K562 (cell line): ENCODE results near the gene PIP4K2A. TPM values are rescaled to one million over a fixed set of nuclear protein-coding genes. Genes with fewer than 3 reads are reported as not detected.

Experiments used
- ATAC-seq: fragments of 200-7000 bp; cut with Tn5 transposase; 3 replicates; pipeline ENCODE4 v1.9.1; 2020; ENCODE audit warnings: moderate library complexity
- BruUV-seq: library from RNA; stranded (reverse); fragments of 400-500 nt; replicated peaks from 2 replicates; lab custom pipeline; 2021; lab: Mats Ljungman, UMichigan
- CTCF ChIA-PET: fragments of 300-600 bp; formaldehyde crosslinking; extraction: SDS; loops from one replicate; lab custom pipeline; 2021; ENCODE audit warnings: low intra/inter-chr PET ratio; lab: Yijun Ruan, JAX
- POLR2A ChIA-PET: fragments of 300-600, 350-650 bp; sonication (Branson Sonifier 250); formaldehyde crosslinking; extraction: SDS; loops from one replicate; lab custom pipeline; 2021; ENCODE audit warnings: antibody characterized with exemption, inconsistent platforms; lab: Yijun Ruan, JAX
- DNase-seq, 4 experiments: peaks; one replicate each; pipeline versions ENCODE4 v3.0.0 to v3.0.0-alpha.2; 2011 to 2018; ENCODE audit warnings: low spot score in 3 of 4, mixed read lengths in 3 of 4; ENCODE audit errors: extremely low read depth in 1 of 4
- FAIRE-seq: peaks from 2 replicates; lab custom pipeline; 2011; peaks lifted over from hg19 to GRCh38; lab: Jason Lieb, UNC
- H2AFZ ChIP-seq: 2 replicates; pipeline ENCODE4 v1.6.0; 2011; ENCODE audit warnings: low read depth, low read length, control low read depth, inconsistent platforms
- H3K27ac ChIP-seq: fragments of 200-600 bp; 3 replicates; pipeline ENCODE4 v1.8.0; 2011; ENCODE audit warnings: low read depth, mild to moderate bottlenecking, control low read depth, inconsistent platforms, low read length, moderate library complexity, mixed read lengths; ENCODE audit errors: extremely low read depth
- H3K27me3 ChIP-seq, 2 experiments: fragments of 300-600 bp in 1 of 2; 2 replicates in 1 of 2; 3 replicates in 1 of 2; pipeline versions ENCODE4 v1.6.0 to v1.8.0; 2011; ENCODE audit warnings: inconsistent platforms in 2 of 2, low read length in 2 of 2, mild to moderate bottlenecking in 1 of 2, mixed read lengths in 1 of 2, moderate library complexity in 1 of 2; ENCODE audit not compliant: control insufficient read depth in 2 of 2, insufficient read depth in 2 of 2
- H3K36me3 ChIP-seq: fragments of 300-600 bp; 3 replicates; pipeline ENCODE4 v1.8.0; 2011; ENCODE audit warnings: mild to moderate bottlenecking, low read length, inconsistent platforms; ENCODE audit not compliant: control insufficient read depth, insufficient read depth
- H3K4me1 ChIP-seq, 2 experiments: fragments of 200-600 bp in 1 of 2; replicated peaks in 1 of 2; 2 replicates in 1 of 2; 3 replicates in 1 of 2; pipeline versions ENCODE4 v1.5.1 to v1.8.0; 2011; ENCODE audit warnings: inconsistent platforms in 2 of 2, low read length in 2 of 2, mild to moderate bottlenecking in 1 of 2, mixed read lengths in 1 of 2, moderate library complexity in 1 of 2; ENCODE audit not compliant: control insufficient read depth in 2 of 2, insufficient read depth in 2 of 2
- H3K4me2 ChIP-seq: 2 replicates; pipeline ENCODE4 v1.6.1; 2011; ENCODE audit warnings: low read length, control low read depth, inconsistent platforms, mixed read lengths; ENCODE audit not compliant: insufficient read depth
- H3K4me3 ChIP-seq: fragments of 200-600 bp; sonication (generic), shearing (Covaris generic); 2 replicates; pipeline ENCODE4 v1.5.1; 2016; ENCODE audit warnings: control low read depth, inconsistent platforms
- H3K79me2 ChIP-seq: fragments of 200-600 bp; 3 replicates; pipeline ENCODE4 v1.8.0; 2011; ENCODE audit warnings: low read length, inconsistent platforms; ENCODE audit not compliant: control insufficient read depth, insufficient read depth
- H3K9ac ChIP-seq, 2 experiments: 2 replicates each; pipeline versions ENCODE4 v1.6.0 to v1.6.1; 2011; ENCODE audit warnings: low read depth in 2 of 2, low read length in 2 of 2, control low read depth in 1 of 2, inconsistent platforms in 1 of 2, mild to moderate bottlenecking in 1 of 2, mixed read lengths in 1 of 2; ENCODE audit not compliant: insufficient read depth in 1 of 2
- H3K9me1 ChIP-seq: one replicate; pipeline ENCODE4 v1.6.0; 2011; ENCODE audit warnings: inconsistent platforms, mild to moderate bottlenecking, low read length, moderate library complexity; ENCODE audit not compliant: control insufficient read depth, insufficient read depth
- H3K9me3 ChIP-seq: replicated peaks from 2 replicates; pipeline ENCODE4 v1.5.1; 2011; ENCODE audit warnings: low read depth, low read length, inconsistent platforms; ENCODE audit not compliant: control insufficient read depth, insufficient read depth
- H4K20me1 ChIP-seq: replicated peaks from 2 replicates; pipeline ENCODE4 v1.6.1; 2011; ENCODE audit warnings: low read length, inconsistent platforms, mixed read lengths; ENCODE audit not compliant: control insufficient read depth, insufficient read depth
- KDM2B ChIP-seq: fragments of 250-450 bp; sonication (Bioruptor Pico); IDR thresholded peaks from 2 replicates; pipeline ENCODE4 v1.8.0; 2021; ENCODE audit warnings: mild to moderate bottlenecking, moderate library complexity
- NR2C2 ChIP-seq, 2 experiments: fragments of 200-800 bp in 1 of 2; sonication (Bioruptor generic) in 1 of 2; sonication (generic) in 1 of 2; formaldehyde crosslinking in 1 of 2; IDR thresholded peaks; 2 replicates each; pipeline versions ENCODE4 v1.6.1 to v1.8.0; 2016 to 2022; ENCODE audit warnings: mild to moderate bottlenecking in 1 of 2, missing compliant biosample characterization in 1 of 2, missing genetic modification characterization in 1 of 2, missing genetic modification reagents in 1 of 2
- YY1 ChIP-seq, 3 experiments: IDR thresholded peaks; 2 replicates each; pipeline ENCODE4 v1.6.1; 2011; ENCODE audit warnings: low read length in 2 of 3, mild to moderate bottlenecking in 2 of 3, moderate library complexity in 2 of 3, borderline replicate concordance in 1 of 3, control low read depth in 1 of 3, low read depth in 1 of 3; ENCODE audit not compliant: insufficient read depth in 3 of 3, insufficient replicate concordance in 2 of 3, control insufficient read depth in 1 of 3, insufficient read length in 1 of 3; ENCODE audit errors: extremely low read depth in 1 of 3
- WGBS: fragments of 100-300 bp; shearing (Covaris generic); methylation state at CpG from one replicate; pipeline ENCODE4 v1.1.6; 2016; ENCODE audit warnings: low coverage, mixed read lengths; ENCODE audit not compliant: insufficient coverage; ENCODE audit errors: missing lambda C conversion rate; 5-methylcytosine and 5-hydroxymethylcytosine counted together
- in situ Hi-C: fragments of 300-500 bp; cut with MboI; formaldehyde crosslinking; loops from 4 replicates; pipeline ENCODE4 v1.15.0; 2018; ENCODE audit warnings: inconsistent platforms, mixed read lengths
- intact Hi-C: fragments of 100-400 bp; cut with micrococcal nuclease; formaldehyde crosslinking; loops from 2 replicates; pipeline ENCODE4 v1.14.2; 2022
- polyA plus RNA-seq, 8 experiments: library from polyadenylated mRNA; depleted of rRNA in 4 of 8; stranded (reverse) in 5 of 8; unstranded in 3 of 8; fragments of >200 nt; fragmentation: Nextera tagmentation in 2 of 8; fragmentation: Illumina TruSeq in 1 of 8; extraction: Ambion mirVana in 2 of 8; extraction: Trizol in 1 of 8; gene quantifications; 2 replicates each; pipeline versions ENCODE4 v1.2.1 to v1.2.3, GENCODE V29; 2011 to 2014; ENCODE audit warnings: inconsistent platforms in 1 of 8, missing spikeins in 1 of 8
- total RNA-seq, 7 experiments: library from RNA; depleted of rRNA in 6 of 7; stranded (reverse); fragments of >200 nt in 6 of 7; fragmentation: Illumina TruSeq in 2 of 7; extraction: Trizol in 2 of 7; gene quantifications; 2 replicates each; pipeline versions ENCODE4 v1.2.1 to v1.2.3, GENCODE V29; 2011 to 2021; ENCODE audit warnings: low replicate concordance in 1 of 7
- TF ChIP-seq, protein P1 (sequence below): fragments of 450-650 bp; IDR thresholded peaks from 2 replicates; pipeline ENCODE4 v1.6.1; 2017; ENCODE audit warnings: antibody characterized with exemption, mild to moderate bottlenecking

PIP4K2A gene
- total and polyA plus RNA-seq, 9 of the 15 experiments (the other 6 are each of a cell fraction or from before 2014, with no cell fraction given), result 35.6 to 117 (median 71.9) TPM

DNA sequence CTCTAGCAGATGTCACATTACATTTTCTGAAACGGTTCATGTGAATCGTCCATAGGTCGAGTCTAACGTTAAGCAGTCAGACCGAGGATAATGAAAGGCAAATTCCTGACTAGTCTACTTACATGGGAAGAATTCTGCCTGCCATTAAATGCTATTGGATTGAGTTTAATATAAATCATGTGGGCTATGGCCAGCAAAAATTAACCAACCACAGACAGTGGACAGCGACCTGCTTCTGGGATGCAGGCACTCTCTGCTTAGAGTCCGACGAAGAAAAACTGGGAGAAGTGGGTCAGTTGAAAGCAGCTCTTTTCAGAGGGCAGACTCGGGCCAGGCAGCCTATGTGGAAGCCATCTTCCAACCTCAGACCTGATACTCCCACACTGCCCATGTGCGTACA, 16.6 kb downstream of the PIP4K2A start:
- in situ Hi-C loops (no loop called here), intact Hi-C loops (no loop called here)
- H3K79me2 ChIP-seq, result peaks cover 100% of the 10 kb centered on the region
- 40% methylated on average over 10 of the region's 10 CpGs for WGBS
- H3K36me3 ChIP-seq, result peaks cover 7% of the 10 kb centered on the region
- no peak overlapping the region for H2AFZ ChIP-seq
- no peak overlapping the region for H3K4me3 ChIP-seq
- peaks cover 8 to 88% of the 10 kb centered on the region in 2 experiments for H3K4me1 ChIP-seq
- no peaks in the 10 kb centered on the region for H3K9me1 ChIP-seq
- H3K27ac ChIP-seq, result peak overlapping the region; percentile 14
- no peaks in the 10 kb centered on the region; the same call in 1 of the 2 replicates for H3K9me3 ChIP-seq
- CTCF ChIA-PET, result no interaction called here
- no peaks in the 10 kb centered on the region for H3K27me3 ChIP-seq
- POLR2A ChIA-PET, result interaction anchor here (0.6 to 3.8 kb wide), 11 partner anchors 8 to 470 kb away, joined by 3 to 17 read pairs (median 4); no protein-coding TSS in a partner anchor
- BruUV-seq, result no TSS peak
- no peak for DNase-seq
- peak; percentile 16; the same call in 2 of the 3 replicates for ATAC-seq
- no peak for FAIRE-seq
- H3K4me2 ChIP-seq, result peak overlapping the region; percentile 56
- H3K9ac ChIP-seq, result peak overlapping the region; percentile 27 to 57; a peak in 3 of 4 replicates
- TF ChIP-seq YY1 (IDR thresholded peaks at IDR 0.05; ENCODE audit: borderline replicate concordance in 1 of 3, control insufficient read depth in 1 of 3, extremely low read depth in 1 of 3, insufficient read depth in 3 of 3, insufficient read length in 1 of 3, insufficient replicate concordance in 2 of 3, low read depth in 1 of 3, low read length in 2 of 3) (peak in 1 of 3 experiments; percentile 36), KDM2B (CRISPR knock-in tag) (no peak), NR2C2 (CRISPR knock-in tag; IDR thresholded peaks at IDR 0.05) (no peak), NR2C2 (tag; IDR thresholded peaks at IDR 0.05) (0 out of 2 replicates have a peak, but pooled peaks have one; percentile 15)
- TF ChIP-seq, protein P1, sequence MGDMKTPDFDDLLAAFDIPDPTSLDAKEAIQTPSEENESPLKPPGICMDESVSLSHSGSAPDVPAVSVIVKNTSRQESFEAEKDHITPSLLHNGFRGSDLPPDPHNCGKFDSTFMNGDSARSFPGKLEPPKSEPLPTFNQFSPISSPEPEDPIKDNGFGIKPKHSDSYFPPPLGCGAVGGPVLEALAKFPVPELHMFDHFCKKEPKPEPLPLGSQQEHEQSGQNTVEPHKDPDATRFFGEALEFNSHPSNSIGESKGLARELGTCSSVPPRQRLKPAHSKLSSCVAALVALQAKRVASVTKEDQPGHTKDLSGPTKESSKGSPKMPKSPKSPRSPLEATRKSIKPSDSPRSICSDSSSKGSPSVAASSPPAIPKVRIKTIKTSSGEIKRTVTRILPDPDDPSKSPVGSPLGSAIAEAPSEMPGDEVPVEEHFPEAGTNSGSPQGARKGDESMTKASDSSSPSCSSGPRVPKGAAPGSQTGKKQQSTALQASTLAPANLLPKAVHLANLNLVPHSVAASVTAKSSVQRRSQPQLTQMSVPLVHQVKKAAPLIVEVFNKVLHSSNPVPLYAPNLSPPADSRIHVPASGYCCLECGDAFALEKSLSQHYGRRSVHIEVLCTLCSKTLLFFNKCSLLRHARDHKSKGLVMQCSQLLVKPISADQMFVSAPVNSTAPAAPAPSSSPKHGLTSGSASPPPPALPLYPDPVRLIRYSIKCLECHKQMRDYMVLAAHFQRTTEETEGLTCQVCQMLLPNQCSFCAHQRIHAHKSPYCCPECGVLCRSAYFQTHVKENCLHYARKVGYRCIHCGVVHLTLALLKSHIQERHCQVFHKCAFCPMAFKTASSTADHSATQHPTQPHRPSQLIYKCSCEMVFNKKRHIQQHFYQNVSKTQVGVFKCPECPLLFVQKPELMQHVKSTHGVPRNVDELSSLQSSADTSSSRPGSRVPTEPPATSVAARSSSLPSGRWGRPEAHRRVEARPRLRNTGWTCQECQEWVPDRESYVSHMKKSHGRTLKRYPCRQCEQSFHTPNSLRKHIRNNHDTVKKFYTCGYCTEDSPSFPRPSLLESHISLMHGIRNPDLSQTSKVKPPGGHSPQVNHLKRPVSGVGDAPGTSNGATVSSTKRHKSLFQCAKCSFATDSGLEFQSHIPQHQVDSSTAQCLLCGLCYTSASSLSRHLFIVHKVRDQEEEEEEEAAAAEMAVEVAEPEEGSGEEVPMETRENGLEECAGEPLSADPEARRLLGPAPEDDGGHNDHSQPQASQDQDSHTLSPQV, result peak; percentile 57; the same call in 1 of the 2 replicates
- no peaks in the 10 kb centered on the region; the same call in 1 of the 2 replicates for H4K20me1 ChIP-seq
